CD4-positive, alpha-beta T cell treated with Interleukin-6 for 4 hours (primary cell): Measurements from ENCODE around the gene KLHL9.
A peak's percentile ranks its signal among the peaks of the same experiment; 100 is the strongest.

Experiments used
- DNase-seq: peaks from one replicate; pipeline ENCODE4 v3.0.0-alpha.2; 2020; ENCODE audit warnings: mixed read lengths

Gene KLHL9

GRCh38 chr9:21317956-21318923 is 17.0 kb downstream of the KLHL9 start:
- DNase-seq, result peak; percentile 31

- DNase-seq, result peak; percentile 7
Measured at GRCh38 chr9:21316860-21317259, 18.3 kb downstream of the KLHL9 start.

GRCh38 chr9:21316032-21316842 is 19.0 kb downstream of the KLHL9 start:
- DNase-seq, result no peak

GRCh38 chr9:21314152-21314551 is 21.1 kb downstream of the KLHL9 start:
- no peak for DNase-seq

GRCh38 chr9:21311889-21312288 is 23.3 kb downstream of the KLHL9 start:
- DNase-seq, result no peak

GRCh38 chr9:21305213-21305612 is 30.0 kb downstream of the KLHL9 start, which contains the start of gene IFNA5:
Gene IFNA5, minus strand, starts transcription at chr9:21305313. Its CDS starts 57 bp downstream, at chr9:21305256.
- no peak for DNase-seq

- DNase-seq, result no peak
Measured at GRCh38 chr9:21295992-21296391, 39.2 kb downstream of the KLHL9 start.

- no peak for DNase-seq
Measured at GRCh38 chr9:21294904-21295538, 40.2 kb downstream of the KLHL9 start.

GRCh38 chr9:21294364-21294774 is 40.8 kb downstream of the KLHL9 start:
- no peak for DNase-seq

GRCh38 chr9:21289848-21290247 is 45.4 kb downstream of the KLHL9 start:
- DNase-seq, result no peak

- DNase-seq, result no peak
Measured at GRCh38 chr9:21287280-21287679, 47.9 kb downstream of the KLHL9 start.

- no peak for DNase-seq
Measured at GRCh38 chr9:21286659-21287058, 48.5 kb downstream of the KLHL9 start.

GRCh38 chr9:21286099-21286498 is 49.1 kb downstream of the KLHL9 start:
- DNase-seq, result no peak

- DNase-seq, result no peak
Measured at GRCh38 chr9:21281275-21281674, 53.9 kb downstream of the KLHL9 start.
